Right ventricle myocardium inferior (tissue), 1 donor: ENCODE results near the gene MYOG. TPM values are rescaled to one million over a fixed set of nuclear protein-coding genes. Genes with fewer than 3 reads are reported as not detected.

Experiments
- ATAC-seq: fragments of 200-7000 bp; cut with Tn5 transposase; one replicate; pipeline ENCODE4 v1.9.1; 2020; ENCODE audit warnings: mild to moderate bottlenecking, moderate library complexity
- DNase-seq: peaks from one replicate; pipeline ENCODE4 v3.0.0; 2021; ENCODE audit errors: missing footprints
- intact Hi-C: fragments of 100-400 bp; cut with DNase I; formaldehyde crosslinking; loops from one replicate; pipeline ENCODE4 v1.11.0; 2022
- total RNA-seq: library from RNA; stranded (reverse); fragmentation: NEBNext Ultra II Directional; extraction: Animal tissue kit (Norgen Biotek cat#: 25700); gene quantifications from one replicate; pipeline ENCODE4 v1.2.1, GENCODE V29; 2021
- donor health status: DM: no; HTN: yes; CAD: no; lungs with severe emphysema.

Gene MYOG
- total RNA-seq, 1 donor from 2014 or later, result not detected

DNA sequence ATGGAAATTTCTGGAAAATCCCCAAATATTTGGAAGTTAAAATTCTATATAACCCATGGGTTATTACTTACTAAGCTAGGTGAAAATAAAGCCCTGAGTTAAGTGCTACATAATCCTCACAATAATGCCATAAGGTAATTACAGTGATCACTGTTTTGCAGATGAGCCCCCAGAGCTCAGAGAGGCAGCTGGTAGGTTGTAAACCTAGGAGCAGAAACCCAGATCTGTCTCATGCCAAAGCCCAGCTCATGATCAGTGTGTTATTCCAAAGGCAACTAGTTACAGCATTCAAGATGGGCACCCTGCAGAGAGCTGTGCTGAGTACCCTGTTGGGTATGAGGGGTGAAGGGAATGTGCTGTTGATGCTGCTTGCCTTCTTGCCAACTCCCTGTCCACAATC lies 10.8 kb upstream of the MYOG start:
- no peak for ATAC-seq
- no peak for DNase-seq
- intact Hi-C loops, result no loop called here

DNA sequence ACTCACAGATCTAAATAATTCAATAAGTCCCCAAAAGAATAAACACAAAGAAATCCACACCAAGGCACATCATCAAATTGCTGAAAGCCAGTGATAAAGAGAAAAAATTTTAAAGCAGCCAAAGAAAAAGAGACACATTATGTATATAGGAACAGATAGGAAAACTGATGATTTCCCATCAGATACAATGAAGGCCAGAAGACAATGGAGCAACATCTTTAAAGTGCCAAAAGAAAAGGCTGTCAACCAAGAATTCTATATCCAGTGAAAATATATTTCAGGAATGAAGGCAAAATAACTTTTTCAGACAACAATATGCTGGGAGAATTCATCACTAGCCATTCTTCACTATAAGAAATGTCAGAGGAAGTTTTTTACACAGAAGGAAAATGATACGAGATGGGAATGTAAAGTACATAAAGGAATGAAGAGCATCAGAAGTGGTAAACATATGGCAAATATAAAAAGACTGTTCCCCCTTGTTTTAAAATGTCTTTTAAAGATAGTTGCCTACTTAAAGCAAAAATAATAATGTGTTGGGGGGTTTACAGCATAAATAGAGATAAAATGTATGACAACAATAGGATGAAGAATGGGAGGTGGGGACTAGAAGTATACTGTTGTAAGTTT lies 9.4 kb upstream of the MYOG start:
- no peak for ATAC-seq
- intact Hi-C loops, result no loop called here
- no peak for DNase-seq

DNA sequence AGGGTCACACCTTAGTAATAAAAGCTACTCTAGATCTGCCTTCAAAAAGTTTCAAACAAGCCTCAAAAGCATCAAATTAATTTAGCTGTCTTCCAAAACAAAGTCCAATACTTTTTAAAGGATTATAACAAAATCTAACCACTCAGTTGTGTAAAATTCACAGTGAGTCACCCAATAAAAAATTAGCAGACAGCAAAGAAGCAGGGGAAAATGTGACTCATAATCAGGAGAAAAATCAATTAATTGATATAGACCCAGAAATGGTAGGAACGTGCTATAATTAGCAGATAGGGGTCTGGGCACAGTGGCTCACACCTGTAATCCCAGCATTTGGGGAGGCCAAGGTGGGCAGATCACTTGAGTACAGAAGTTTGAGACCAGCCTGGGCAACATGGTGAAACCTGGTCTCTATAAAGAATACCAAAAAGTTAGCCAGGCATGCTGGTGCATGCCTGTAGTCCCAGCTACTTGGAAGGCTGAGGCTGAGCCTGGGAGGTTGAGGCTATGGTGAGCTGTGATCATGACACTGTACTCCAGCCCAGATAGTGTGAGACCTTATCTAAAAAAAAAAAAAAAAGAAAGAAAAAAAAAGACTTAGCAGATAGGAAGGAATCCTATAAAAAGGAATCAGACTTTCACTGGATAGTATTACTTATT lies 8.1 kb upstream of the MYOG start:
- DNase-seq (no peak), ATAC-seq (no peak)
- intact Hi-C loops, result no loop called here

DNA sequence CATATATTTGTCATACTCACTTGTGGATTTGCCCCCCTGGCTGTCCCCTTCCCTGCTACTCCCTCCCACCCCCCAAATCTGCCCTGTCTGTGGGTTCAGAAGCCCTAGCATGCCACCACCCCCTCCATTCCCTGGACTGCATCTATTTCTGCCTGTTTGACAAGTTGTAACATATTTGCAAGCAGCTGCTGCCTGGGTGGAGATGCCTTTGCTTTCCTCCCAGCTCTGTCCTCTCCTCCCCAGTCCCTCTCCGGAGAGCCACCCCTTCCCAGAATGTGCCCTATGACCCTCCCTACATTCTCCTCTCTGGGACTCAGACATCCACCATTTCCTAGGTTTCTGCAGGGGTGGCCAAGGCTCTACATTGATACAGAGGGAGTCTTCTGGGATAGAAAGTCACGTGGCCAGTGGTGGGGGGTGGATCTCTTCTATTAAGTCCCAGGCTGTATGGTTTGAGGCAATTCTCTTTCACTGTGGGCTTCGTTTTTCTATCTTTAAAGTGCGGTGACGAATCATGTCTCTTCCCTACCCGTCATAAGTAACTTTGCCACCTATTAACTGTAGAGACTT lies 6.0 kb upstream of the MYOG start:
- intact Hi-C loops, result no loop called here
- ATAC-seq (no peak), DNase-seq (no peak)

DNA sequence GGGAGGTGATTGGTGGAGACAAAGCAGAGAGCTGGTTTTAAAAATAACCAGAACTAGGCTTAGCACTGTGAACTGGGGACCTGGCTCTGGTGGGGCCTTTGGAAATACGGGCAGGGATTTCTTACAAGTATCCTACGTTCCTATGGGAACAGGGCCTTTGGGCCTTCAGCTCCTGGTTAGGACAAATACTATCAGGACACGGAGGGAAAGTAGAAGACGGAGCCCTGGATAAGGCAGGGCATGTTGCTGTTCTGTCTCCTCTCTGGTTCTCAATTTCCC lies 5.3 kb upstream of the MYOG start:
- intact Hi-C loops, result no loop called here

DNA sequence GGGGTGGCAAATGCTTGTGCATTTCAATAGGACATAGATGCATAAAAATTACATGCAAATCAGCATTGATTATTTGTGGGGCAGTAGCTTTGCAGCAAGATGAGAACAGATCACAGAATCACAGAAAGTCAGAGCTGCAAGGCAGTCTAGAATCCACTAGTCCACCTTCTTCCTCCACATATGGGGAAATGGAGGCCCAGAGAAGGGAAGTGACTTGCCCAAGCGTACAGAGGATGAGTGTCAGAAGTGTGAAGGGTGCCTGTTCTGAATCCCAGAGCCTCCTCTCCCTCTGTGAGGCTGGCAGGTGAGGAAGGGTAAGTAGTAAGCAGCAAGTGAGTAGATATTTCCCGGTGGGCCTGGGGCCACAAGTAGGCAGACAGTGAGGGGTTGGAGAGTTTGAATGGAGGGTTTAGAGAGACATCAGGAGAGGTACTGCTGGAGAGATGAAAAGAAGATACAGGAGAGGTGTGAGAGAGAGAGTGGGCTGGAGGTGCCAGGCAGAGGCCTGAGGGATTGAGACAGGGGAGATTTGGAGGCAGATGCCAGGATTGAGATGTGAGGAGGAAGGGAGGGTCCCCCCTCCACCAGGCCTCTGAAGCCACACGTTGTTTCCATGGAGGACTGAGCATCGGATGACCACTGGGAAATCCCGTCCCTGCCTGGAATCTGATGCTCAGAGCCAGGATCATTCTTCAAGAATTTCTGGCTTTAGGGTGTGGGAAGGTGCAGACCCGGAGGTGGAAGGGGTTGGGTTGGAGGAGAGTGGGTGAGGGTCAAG lies 4.8 kb upstream of the MYOG start:
- no peak for DNase-seq
- ATAC-seq, result no peak
- intact Hi-C loops, result no loop called here

More for the DNA sequence above, 5.3 kb upstream of the MYOG start:
- no peak for DNase-seq
- ATAC-seq, result no peak

DNA sequence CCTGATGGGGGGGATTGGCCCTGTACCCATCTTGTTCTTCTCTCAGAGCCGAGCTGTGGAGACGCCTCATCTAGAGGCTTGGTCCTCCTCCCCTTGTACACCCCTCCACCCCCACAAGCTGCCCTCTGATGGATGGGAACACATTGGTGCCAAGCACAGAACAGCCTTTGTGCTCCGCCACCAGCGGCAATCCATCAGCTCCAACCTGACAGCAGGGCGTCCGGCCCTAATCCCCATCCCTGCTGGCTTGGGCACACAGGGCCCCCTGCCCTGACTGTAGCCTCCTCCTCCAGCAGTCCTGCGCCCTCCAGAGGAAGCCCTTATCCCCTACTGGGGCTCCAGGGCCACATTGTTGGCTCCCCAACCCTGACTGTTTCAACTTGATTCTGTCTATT lies 3.8 kb upstream of the MYOG start:
- ATAC-seq (no peak), DNase-seq (no peak)
- intact Hi-C loops, result no loop called here

- ATAC-seq (no peak), DNase-seq (no peak)
- intact Hi-C loops, result no loop called here
Observed at GRCh38 chr1:203089001-203089650, 3.3 kb upstream of the MYOG start.

DNA sequence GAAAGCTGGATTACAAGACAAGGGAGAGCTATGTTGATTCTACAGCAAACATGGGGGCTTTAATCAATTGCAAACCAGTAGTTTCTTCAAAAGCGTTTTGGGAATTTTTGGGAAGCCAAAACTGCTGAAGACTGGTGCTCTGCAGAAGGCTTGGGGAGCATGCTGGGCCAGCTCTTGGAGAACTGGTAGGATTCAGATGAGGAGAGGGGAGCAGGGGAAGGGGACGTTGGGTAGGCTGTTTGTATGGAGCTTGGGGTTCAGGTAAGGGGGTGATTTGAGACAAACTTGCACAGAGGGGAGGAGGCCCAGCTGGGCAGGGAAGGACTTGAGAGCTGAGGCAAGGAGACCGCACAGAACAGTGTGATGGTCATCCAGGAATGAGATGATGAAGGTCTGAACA lies 2.6 kb upstream of the MYOG start:
- intact Hi-C loops, result no loop called here
- ATAC-seq, result no peak
- DNase-seq, result no peak

DNA sequence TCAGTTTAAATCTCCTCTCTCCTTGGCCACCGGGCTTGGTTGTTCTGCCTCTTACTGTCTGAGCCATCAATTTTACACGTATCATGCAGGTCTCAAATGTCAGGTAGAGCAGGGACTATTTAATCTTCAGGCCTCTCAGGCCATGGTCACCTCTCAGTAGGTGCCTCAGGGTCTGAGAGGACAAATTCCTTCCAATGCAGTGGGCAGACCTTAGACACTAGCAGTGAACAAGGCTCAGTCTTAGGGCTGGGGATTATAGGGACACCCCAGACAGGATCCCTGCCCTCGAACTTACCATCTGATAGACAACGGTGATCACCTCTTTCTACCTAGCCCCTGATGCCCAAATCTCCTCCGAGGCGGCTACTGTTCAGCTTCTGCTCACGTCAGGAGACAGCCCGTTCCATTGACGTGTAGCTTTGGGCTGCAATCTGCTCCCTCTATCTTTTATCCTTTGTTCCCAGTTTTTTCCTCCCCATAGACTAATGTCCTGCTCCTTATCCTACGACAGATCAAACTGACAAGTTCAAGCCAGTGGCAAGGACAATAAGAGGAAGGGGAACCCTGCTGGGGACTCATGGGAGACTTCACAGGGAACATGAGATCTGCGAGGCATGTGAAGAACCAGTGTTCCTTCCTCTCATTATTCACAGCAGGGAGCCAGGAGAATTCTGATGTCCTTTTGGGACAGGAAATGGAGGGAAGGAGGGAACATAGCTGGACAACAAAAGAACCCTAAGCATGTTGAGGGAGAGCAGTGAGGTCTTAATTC lies 1.4 kb upstream of the MYOG start:
- intact Hi-C loops, result no loop called here
- ATAC-seq, result no peak
- DNase-seq, result no peak

- DNase-seq (no peak), ATAC-seq (no peak)
- intact Hi-C loops, result no loop called here
Observed at GRCh38 chr1:203084588-203085527, 954 bp downstream of the MYOG start.

DNA sequence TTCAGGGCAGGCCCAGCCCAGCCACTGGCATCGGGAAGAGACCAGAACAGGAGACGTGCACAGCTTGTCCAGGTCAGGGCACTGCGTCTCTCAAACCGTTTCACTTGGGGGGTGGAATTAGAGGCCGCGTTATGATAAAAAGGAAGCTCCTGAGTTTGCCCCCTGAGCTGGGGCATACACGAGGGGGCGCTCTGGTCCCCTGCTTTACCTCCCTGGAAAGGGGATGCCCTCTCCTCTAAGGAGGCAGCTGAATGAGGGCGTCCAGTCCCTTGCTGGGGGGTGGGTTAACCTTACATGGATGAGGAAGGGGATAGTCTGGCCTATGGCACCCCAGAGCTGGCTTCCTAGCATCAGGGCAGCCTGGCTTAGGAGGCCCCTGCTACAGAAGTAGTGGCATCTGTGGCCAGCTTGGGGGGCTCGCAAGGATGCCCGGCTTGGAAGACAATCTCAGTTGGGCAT lies 2.3 kb downstream of the MYOG start:
- no peak for ATAC-seq
- intact Hi-C loops, result no loop called here

GRCh38 chr1:203082571-203083462 lies 3.0 kb downstream of the MYOG start:
- intact Hi-C loops, result no loop called here
- no peak for DNase-seq
- no peak for ATAC-seq

More for the DNA sequence above, 2.3 kb downstream of the MYOG start:
- no peak for DNase-seq

- intact Hi-C loops, result no loop called here
- no peak for ATAC-seq
- DNase-seq, result no peak
Observed at GRCh38 chr1:203082231-203082505, 3.6 kb downstream of the MYOG start.

DNA sequence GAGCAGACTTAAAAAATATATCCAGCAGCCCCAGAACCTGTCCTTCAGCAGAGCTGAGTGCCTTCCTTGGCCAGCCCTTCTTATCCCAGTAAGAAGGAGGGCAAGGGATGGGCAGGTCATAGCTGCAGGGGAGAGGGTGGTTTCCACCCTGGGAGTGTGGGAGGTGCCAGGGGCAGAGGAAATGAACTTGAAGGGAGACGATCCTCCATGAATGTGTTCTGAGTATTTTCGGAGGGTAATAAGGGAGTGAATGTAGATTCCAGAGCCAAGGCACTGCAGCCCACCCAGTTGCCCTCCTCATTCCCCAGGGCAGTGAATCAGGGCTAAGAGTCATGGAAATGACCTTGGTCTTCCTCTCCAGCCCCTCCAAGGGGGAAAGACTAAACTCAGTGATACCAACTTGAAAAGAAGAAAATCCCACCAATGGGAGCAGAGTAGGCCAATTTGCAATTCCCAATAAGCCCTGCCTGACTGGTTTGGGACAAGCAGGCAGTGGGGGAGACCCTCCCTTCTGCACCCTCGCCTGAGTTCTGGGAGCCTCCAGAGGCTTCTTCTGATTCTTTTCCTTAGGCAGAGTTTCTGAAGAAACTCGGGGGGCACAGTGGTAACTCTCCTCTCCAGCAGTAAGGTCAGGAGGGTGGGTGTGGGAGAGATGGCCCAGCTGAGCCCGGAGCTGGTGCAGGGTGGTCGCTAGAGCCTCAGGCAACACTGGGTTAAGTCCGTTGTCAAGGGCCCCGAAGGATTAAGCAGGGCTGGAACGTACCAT lies 4.2 kb downstream of the MYOG start:
- ATAC-seq (no peak), DNase-seq (no peak)
- intact Hi-C loops, result no loop called here

DNA sequence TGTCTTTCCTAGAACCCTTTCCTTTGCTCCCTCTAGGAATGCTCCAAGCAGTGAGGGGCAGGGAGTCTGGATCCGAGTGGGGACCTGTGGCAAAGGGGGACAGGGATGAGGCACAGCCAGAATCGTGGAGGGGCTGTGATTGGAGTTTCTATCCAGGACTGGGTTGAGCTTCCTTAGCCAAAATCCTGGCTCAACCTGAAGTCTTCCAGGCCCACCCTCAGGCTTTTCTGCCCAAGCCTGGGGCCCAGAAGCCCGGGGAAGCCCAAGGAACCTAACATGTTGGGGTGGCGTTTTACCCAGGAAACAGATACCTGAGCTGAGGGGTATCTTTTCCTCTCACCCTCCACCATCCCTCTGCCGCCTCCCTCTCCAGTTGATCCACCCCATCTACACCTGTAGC lies 5.4 kb downstream of the MYOG start:
- no peak for DNase-seq
- intact Hi-C loops, result no loop called here

More for the DNA sequence above, 5.4 kb downstream of the MYOG start:
- ATAC-seq, result no peak
